HL-60/S4 treated with retinoic acid at 250 ng/mL for 4 days and 3 days (cell line): ENCODE data around the gene EIF4A2.

Source experiments
- in situ Hi-C: fragments of 300-500 bp; cut with MboI; formaldehyde crosslinking; loops from 2 replicates; pipeline ENCODE4 v1.7.0; 2022; ENCODE audit warnings: low sequenced_read_pairs

EIF4A2 gene

DNA sequence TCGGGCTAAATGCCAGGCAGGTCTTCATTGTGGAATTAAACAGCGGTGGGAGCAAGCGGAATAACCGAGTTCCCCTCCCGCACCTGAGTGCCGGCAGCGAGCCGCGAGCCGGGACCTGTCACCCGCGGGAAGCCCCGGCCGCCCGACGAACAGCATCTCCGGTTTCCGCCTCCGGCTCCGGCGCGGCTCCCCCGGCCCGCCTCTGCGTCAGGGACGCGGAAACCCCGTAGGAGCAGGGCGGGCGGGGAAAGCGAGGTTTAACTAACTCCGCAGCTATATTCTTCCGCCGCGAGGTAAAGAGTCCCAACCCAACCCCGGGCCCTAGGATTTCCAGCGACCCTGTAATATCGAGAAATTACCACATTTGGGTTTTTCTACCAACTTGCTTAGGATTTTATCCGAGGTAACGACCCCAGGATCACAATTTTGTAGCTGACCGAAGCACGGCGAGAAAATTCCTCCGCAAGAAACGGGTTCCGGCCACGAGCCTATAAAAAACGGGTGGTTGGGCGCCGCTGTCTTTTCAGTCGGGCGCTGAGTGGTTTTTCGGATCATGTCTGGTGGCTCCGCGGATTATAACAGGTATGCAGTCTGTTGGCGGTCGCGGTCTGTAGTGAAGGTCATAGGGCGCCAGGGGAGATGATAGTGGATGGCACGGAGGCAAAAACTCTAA lies at the start of gene EIF4A2:
TSS of gene EIF4A2 (plus strand) at position 520 of the 673 bp plus-strand sequence. CDS start at position 554, 34 bp downstream.
- in situ Hi-C loops: no loop called here

DNA sequence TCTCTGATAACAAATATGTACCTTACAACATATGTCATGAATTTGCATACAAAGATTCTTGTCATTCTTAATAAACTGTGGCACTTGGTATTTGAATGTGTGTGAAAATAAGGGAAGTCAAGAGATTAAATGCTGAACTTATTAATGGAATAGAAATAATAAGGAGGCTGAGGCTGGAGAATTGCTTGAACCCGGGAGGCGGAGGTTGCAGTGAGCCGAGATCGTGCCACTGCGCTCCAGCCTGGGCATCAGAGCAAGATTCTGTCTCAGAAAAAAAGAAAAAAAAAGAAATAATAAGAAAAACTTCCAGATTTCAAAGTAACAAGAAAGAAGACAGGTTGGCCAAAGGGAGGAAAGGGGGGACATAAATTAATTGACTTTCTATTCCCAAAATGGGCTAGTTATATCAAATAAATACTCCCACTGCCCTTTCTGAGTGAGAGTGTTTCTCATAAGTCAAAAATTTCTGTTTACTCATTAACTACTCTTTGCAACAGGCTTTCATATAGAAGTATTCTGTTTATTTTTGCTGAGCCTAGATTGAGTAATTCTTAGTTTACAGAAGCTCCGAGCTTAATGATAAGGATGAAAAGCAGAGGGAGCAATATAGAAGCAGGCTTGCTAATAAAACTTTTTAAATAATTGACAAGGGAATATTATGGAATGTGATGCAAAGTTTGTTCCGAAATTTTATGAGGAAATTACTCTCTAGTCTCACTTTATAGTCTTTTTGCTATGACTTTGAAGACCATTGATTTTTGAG lies 40.6 kb upstream of the EIF4A2 start:
- in situ Hi-C loops: no loop called here

DNA sequence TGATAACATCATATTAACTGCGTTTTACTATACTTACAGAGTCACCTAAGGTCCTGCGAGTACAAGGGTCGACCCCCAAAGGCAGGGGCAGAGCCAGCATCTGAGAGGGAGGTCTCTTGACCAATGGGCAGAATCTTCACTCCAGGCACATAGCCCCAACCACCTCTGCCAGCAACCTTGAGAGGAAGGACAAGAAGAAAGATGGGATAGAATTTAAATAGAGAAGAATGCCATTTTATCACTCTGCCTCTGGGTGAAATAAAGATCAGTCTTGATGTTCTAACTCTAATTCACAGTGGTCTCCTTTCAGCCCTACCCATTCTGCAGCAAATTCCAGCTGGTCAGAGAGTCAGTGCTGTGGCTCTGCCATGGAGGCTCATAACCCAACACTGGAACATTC lies 39.7 kb upstream of the EIF4A2 start:
- in situ Hi-C loops: no loop called here

DNA sequence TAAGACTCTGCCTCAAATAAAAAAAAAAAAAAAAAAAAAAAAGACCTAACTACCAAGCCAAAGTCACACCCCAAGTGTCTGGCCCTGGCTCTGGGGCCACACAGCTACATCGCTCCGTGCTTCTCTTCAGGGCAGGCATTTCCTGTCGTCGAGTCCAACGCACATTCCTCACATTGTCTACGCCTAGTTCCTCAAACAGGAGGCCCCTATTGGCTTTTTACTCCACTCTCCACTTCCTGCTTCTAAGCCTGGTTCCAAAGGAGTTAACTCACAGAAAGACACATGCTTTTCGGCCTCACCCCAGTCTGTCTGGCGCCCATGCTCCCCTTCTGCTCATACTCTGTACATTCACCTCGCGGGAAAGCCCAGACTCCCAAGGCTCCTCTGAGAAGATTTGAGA lies 37.4 kb upstream of the EIF4A2 start:
- in situ Hi-C loops: no loop called here

DNA sequence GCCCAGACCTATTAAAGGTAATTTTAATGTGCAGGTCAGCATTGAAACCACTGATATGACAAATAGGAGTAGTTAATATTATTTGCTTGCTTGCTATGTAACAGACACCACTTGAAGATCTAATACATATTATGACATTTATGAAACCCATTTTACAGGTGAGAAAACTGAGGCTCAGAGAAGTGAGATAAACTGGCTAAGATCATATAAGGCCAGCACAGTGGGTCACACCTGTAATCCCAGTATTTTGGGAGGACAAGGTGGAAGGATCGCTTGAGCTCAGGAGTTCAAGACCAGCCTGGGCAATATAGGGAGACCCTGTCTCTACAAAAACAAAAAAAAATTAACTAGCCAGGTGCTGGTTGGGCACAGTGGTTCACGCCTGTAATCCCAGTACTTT lies 33.1 kb upstream of the EIF4A2 start:
- in situ Hi-C loops: no loop called here

DNA sequence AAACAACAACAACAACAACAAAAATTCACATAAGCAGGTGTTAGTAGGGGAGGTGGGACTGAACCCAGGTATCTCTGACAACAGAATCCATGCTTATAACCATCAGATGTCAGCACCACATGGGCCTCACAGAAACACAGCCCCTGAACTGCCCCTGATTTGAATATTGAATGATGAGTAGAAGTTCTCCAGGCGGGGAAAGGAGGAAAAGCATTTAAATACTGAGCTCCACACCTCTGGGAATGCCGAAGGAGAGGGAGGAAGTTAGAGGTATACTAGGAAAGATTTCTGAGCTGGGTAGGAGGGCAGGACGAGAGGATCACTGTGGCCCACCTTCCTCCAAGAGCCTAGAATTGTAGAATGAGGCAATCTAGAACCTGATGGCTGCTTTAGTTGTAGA lies 31.9 kb upstream of the EIF4A2 start:
- in situ Hi-C loops: no loop called here

DNA sequence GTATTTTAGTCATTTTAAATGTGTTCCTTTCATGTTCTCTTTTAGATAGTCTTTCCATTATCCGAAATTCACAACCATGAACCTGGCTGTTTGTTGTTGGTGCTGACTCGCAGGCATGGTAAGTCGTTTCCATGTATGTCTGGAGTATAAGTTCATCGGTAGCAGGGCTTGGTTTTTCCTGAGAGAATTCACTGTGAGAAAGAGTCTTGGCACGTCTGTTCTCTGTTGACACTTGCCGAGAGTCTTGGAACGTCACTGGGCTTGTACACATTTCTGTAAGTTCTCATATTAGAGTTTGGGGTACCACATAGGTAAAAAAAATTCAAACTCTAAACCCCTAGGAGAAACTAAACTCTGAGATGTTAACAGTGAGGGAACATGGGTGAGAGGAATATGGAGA lies 29.4 kb upstream of the EIF4A2 start:
- in situ Hi-C loops: no loop called here

DNA sequence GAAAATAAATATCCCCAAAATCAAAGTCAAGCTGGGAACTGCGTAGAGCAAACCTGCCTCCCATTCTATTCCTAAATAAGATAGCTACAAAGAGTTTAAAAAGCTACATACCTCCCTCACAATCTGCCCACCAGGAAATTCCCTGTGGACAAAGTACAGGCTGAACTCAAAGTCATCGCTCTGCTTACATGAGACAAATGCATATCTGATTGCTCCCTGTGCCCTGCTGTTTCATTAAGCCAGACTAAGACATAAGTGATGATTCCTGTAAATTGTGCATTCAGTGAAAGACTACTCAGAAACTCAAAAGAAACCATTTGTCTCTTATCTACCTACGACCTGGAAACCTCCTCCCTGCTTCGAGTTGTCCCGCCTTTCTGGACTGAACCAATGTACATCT lies 28.5 kb upstream of the EIF4A2 start:
- in situ Hi-C loops: no loop called here

DNA sequence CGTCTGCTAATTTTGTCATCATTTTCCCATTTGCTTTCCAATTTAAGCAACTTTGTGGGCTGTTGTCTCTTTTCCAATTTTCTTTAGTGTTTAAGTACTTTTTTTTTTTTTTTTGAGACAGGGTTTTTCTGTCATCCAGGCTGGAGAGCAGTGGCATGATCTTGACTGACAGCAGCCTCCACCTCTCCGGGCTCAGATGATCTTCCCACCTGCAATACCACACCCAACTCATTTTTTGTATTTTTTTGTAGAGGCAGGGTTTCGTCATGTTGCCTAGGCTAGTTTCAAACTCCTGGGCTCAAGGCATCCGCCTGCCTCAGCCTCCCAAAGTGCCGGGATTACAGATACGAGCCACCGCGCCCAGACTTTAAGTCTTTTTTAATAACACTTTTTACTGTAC lies 26.2 kb upstream of the EIF4A2 start:
- in situ Hi-C loops: no loop called here

DNA sequence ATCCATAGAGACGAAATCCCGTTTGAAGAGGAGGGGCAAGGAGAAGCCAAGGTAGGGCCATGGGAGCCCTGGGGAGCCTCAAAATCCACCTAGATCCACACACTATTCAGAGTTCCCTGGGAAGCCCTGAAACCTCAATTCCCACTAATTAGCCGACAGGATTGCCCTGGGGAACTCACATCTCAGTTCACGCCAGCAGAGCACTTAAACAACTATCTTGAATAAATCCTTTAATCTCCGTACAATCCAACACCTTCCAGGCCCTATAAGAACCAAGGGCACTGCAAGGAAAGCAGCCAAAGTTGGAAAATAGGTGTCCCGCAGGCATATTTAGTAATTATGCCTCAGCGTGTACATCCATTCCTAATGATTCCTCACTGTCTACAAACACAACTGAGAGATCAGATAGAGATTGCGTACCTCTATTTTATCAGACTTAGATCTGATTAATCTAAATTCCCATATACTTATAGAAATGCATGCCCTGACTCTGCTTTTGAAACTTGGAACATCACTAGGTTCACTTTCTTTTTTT lies 25.6 kb upstream of the EIF4A2 start:
- in situ Hi-C loops: no loop called here

DNA sequence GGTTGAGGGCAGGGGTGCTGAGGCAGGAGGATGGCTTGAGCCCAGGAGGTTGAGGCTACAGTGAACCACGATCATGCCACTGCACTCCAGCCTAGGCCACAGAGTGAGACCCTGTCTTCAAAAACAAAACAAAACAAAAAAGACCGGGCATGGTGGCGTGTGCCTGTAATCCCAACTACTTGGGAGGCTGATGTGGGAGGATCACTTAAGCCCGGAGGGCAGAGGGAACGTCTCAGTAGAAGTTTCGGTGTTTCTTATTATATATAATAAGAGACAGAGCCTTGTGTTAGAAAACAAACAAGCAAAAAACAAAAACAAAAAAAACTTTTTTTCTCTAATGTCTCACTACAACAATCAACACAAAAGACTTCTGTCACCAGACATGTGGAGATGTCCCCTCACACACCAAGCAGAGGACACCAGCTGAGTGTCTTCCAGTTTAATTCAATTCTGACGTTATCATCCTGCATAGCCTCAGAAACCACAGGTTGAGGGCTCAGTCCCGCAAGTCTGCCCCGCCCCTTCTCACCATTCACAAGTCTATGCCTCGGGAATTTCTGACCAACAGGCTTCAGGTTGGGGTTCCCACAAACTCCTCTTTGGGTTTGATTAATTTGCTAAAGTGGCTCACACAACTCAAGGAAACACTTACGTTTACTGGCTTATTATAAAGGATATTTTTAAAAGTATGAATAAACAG lies 24.0 kb upstream of the EIF4A2 start:
- in situ Hi-C loops: no loop called here

DNA sequence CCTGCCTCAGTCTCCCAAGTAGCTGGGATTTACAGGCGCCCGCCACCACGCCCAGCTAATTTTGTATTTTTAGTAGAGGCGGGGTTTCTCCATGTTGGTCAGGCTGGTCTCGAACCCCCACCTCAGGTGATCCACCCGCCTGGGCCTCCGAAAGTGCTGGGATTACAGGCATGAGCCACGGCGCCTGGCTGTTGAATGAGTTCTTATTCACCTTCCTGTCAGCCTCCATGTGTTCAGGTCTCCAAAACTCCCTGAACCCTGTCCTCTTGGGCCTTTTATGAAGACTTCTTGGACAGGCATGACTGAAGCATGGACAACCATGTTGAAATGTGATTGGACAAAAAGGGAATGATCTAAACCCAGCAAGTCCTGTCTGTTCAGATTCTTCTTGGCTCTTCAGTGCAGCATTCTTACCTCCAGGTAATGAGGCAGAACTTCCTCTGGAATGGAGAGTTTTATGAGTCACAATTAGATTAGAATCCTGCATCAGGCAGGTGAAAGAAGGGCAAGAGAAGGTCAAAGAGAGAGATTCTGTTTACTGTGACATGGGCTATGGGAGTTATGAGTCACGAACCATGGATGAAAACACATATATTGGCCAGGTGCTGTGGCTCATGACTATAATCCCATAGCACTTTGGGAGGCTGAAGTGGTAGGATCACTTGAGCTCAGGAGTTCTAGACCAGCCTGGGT lies 23.1 kb upstream of the EIF4A2 start:
- in situ Hi-C loops: no loop called here

DNA sequence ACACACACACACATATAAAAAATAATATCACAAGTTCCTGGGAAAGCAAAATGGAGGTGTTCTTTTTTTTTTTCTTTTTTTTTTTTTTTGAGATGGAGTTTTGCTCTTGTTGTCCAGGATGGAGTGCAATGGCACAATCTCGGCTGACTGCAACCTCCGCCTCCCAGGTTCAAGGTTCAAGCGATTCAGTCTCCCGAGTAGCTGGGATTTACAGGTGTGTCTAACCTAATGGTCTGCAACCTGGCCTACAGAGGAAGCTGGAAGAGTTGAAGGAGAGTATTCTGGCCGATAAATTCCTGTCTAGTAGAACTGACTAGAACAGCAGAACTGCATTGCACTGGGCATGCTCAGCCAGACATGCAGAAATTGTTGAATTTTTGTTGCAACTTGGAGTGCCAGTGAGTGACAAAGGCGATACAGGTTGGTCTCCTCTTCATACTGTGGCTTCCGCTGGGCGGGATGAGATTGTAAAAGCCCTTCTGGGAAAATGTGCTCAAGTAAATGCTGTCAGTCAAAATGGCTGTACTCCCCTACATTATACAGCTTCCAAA lies 22.4 kb upstream of the EIF4A2 start:
- in situ Hi-C loops: no loop called here

DNA sequence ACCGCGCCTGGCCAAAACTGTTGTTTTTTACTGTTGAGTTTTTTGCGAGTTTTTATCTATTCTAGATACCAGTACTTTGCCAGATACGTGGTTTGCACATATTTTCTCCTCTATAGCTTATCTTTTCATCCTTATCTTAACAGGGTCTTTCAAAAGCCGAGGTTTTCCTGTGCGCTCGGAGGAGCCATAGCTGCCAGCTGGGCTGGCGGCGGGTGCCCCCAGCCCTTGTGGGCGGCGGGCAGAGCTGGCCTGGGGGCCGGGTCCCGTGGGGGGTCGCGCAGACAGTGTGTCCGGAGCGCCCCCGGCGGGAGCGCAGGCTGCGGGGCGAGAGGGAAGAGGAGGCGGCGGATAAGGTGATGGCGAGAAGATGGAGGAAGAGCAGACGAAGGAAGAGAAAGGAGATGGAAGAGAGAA lies 11.1 kb upstream of the EIF4A2 start:
- in situ Hi-C loops: no loop called here

DNA sequence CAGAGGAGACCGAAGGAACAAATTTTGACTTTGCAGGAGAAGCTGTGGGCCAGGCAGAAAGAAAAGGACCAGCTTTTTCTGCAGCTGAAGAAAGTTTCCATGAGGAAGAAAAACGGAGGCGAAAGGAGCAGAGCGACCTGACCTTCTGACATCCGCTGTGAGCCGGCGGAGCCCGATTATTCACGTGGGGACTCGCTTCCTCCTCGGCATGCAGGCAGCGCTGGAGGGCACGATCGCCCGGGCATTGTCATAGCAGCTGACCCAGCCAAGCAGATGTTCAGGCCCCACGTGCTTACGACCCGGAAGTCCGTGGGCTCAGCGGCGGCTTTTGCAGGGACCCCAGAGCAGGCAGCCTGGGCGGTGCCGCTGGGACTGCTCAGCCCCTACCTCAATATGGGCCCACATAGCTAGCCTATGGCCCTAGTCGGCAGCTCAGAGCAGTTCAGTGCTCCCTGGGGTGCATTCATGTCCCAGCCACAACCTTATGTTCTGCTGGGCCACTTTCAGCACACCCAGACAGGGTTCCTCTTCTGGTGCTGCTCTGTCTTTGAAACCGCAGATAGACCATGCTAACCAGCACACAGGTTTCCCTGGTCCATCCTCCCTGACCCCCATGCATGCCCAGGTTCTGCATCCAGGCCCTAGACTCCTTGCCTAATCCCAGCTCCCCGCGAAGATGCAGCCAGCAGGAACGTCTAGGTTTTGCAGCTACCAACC lies 10.5 kb upstream of the EIF4A2 start:
- in situ Hi-C loops: no loop called here

DNA sequence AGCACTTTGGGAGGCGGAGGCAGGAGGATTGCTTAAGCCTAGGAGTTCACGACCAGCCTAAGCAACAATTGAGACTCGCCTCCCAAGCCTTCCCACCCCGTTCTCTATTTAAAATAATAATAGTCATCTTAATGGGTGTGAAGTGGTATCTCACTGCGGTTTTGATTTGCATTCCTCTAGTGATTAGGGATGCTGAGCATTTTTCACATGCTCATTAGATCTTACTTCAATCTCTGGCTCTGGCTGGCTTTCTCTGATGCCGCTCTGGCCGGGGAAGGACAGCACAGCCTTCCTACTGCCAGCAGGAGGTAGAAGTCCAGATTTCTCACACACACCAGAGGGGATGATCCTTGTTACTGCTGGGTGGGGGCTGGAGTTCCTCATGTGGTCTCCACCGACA lies 7.4 kb upstream of the EIF4A2 start:
- in situ Hi-C loops: no loop called here

DNA sequence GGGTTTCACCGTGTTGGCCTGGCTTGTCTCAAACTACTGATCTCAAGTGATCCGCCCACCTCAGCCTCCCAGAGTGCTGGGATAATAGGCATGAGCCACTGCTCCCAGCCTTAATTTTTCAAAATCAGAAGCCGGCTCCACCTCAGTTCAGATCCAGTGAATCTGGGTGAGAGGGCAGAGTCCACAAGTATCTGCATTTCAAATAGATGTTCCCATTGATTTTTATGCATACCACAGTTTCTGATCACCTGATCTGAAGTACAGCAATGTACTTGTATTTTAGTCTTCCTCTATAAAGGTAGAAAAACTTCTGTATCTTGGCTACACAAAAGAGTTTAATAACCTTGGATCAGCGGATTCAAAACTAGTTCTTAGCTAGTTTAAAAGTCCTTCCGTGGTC lies 4.2 kb upstream of the EIF4A2 start:
- in situ Hi-C loops: no loop called here

DNA sequence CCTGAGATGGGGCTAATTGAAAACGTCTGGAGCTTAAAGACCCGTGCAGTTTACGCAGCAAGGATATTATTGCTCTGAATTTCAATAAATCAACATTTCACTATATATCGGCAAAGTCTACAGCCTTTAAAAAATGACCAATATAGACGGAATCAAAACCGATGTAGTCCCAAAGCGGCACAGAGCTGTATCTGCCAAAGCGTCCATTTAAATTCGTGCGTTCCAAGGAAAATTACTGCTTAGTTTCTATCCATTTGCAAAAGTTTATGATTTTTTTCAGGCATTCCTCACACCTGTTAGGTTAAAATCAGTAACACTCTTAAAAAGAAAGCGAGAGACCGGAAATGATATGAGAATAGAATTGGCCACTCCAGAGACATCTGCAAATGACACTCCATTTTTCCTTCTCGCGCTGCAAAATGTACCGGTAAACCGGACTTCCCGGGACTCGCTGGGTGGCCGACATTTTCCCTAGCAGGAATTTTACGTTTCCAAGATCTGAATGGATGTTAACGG lies 777 bp upstream of the EIF4A2 start:
- in situ Hi-C loops: no loop called here

DNA sequence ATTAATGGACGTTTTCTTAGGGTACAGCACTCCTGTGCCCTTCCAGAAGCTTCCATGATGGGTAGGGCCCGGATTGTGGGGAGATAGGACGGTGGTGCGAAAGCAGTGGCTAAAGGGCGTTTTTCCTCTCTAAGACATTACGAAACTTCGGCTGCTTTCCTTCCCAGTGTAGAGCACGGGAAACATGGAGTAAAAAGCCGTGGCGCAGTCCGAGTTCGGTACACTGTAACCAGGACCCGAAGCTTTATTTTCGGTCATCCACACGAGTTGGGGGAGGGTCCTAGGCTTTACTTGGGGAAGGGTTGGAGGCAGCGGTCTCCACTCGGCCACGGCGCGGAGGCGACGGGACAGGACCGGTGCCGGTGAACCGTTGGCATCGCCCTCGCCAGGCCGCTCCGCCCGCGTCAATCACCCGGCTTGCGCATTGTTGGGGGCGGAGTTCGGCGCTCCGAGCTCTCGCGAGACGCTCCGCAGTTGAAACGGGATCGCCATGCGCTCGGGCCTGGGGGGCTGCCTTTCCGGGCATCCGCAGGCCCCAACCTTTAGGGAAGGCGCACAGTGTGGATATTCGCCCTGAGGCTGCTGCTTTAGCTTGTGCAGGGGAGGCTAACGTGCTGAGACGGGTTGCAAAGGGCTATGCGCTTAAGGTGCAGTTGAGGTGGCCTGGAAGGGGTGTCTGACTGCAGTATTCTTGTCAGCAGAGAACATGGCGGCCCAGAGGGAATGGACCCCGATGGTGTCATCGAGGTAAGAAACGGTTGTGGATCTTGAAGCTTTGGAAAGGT lies 546 bp downstream of the EIF4A2 start:
- in situ Hi-C loops: no loop called here
